DND-41 (cell line): ENCODE data around the gene PCDHGA6.
A peak's percentile ranks its signal among the peaks of the same experiment; 100 is the strongest.
"Not testable (repeated sequence)": the region's sequence is repeated elsewhere in the genome, so short reads cannot be mapped to it uniquely, and the experiment has no call there.

Experiments used
- CTCF ChIP-seq: IDR thresholded peaks from 2 replicates; pipeline ENCODE4 v1.5.1; 2012; ENCODE audit warnings: borderline replicate concordance, low read length, moderate library complexity, mild to moderate bottlenecking; ENCODE audit not compliant: poor library complexity, severe bottlenecking; ENCODE audit errors: extremely low read depth
- EZH2 ChIP-seq: IDR thresholded peaks from 3 replicates; pipeline ENCODE4 v1.6.1; 2012; ENCODE audit warnings: borderline replicate concordance, low read depth, mild to moderate bottlenecking, moderate library complexity, low read length, inconsistent platforms; ENCODE audit not compliant: severe bottlenecking

GRCh38 chr5:141397756-141398551 is 24.3 kb downstream of the PCDHGA6 start, which contains the start of gene PCDHGB5:
- TF ChIP-seq EZH2: not testable (repeated sequence)
- peak; percentile 10 for TF ChIP-seq CTCF
